Esophagus mucosa (tissue), 1 donor: ENCODE data around the gene DMXL2. TPM values are rescaled to one million over a fixed set of nuclear protein-coding genes. Genes with fewer than 3 reads are reported as not detected.
A peak's percentile ranks its signal among the peaks of the same experiment; 100 is the strongest.
"Not testable (repeated sequence)": the region's sequence is repeated elsewhere in the genome, so short reads cannot be mapped to it uniquely, and the experiment has no call there.

Experiments
- ATAC-seq: fragments of 200-7000 bp; cut with Tn5 transposase; one replicate; pipeline ENCODE4 v1.9.1; 2020
- total RNA-seq: library from RNA; stranded (reverse); gene quantifications from one replicate; pipeline ENCODE4 v1.2.4, GENCODE V29; 2023
- donor health status: DM: yes; HTN: yes; CAD: no.

The DMXL2 gene
- 4.4 TPM for total RNA-seq

DNA sequence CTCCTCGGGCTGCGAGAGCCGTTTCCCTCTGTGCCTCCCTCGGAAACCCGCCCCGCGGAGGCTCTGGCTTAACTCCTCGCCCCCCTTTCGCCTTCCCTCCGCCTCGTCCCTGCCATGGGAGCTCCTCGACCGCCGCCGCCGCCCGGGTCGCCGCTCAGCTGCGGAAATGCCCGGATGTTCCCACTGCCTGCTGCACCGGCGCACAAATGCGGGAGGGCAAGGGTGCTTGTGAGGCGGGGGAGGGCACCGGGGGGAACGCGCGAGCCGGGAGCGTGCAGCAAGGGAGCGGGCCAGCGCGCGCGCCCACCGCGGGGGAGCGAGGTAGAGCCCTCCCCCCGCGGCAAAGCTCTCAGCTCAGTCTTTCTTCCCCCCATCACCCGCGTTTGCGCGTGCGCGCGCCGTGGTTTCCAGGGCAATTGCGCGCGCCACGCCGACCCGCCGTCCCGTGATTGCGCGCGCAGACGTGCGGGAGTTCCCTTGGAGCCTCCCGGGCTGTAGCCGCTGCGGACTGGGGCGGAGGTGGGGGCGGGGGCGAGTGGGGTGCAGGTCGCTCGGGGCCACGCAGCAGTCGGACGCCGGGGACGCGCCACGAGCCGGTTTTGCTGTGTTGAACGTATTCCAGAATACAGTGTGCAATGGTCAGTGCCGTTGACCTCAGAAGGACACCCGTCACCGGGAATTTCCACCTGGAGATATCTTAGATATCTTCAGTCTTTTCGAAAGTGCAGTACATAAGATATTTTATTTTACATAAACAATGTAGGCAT, at the start of gene DMXL2:
DMXL2 (minus strand) TSS at position 168 of the 767 bp plus-strand sequence. CDS start 226 bp downstream, outside the sequence.
- ATAC-seq, result peak; percentile 82

GRCh38 chr15:51672155-51672687, 49.6 kb upstream of the DMXL2 start:
- ATAC-seq, result no peak

- ATAC-seq, result no peak
Observed at GRCh38 chr15:51669381-51669780, 46.8 kb upstream of the DMXL2 start.

- ATAC-seq, result no peak
Observed at GRCh38 chr15:51668446-51668845, 45.9 kb upstream of the DMXL2 start.

DNA sequence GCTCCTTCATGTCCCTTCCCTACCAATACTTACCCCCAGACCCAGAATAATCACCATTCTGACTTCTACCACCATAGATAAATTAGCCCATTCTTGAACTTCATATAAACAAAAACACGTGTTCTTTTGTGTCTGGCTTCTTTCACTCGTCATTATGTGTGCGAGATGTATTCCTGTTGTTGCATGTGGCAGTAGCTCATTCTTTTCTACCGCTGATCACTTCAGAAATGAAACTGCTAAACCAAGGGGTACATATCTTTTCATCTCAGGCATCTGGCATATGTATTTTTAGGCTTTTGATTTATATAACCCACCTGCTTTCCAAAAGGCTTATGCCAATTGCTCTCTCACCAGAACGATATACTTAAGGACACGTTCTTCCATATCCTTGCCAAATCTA, 44.9 kb upstream of the DMXL2 start:
- no peak for ATAC-seq

DNA sequence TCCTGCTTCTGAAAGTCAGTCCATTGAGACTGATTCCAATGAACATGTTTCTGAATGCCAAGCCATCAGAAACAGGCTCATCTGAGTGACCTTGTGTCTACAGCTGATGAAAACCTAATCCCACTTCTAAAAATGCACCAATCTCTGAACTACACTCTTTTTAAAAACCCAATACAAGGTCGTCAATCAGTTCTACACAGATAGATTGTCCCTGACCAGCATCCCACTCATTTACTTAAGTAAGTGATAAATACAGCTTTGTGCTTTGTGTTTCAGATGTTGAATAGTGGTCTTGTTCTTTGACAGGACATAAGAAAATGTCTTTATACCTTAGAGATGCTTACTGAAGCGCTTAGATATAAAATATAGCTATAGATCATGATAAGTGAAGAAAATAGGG, 38.5 kb upstream of the DMXL2 start:
- ATAC-seq, result no peak

- no peak for ATAC-seq
Observed at GRCh38 chr15:51658664-51659063, 36.1 kb upstream of the DMXL2 start.

DNA sequence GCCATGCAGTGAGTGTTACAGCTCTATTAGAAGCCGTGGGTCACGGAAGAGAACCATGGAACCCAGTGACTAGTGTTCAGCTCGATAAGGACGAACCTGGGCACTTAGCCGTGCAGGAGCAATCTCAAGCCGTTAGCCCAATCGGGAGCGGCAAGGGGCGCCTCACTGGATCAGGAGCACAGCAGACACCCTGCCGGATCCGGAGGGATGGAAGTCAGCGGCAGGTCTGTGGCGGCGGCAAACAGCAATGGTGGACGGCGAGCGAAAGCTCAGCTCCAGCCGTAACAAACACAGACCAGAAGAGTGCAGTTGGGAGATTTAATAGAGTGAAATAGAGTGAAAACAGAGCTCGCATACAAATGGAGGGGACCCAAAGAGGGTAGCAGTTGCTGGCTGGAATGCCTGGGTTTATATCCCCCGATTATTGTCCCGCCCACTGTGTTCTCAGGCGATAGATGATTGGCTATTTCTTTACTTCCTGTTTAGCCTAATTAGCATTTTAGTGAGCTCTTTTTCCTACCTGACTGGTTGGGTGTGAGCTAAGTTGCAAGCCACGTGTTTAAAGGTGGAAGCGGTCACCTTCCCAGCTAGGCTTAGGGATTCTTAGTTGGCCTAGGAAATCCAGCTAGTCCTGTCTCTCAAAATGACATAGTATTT, 33.0 kb upstream of the DMXL2 start:
- not testable (repeated sequence) for ATAC-seq

DNA sequence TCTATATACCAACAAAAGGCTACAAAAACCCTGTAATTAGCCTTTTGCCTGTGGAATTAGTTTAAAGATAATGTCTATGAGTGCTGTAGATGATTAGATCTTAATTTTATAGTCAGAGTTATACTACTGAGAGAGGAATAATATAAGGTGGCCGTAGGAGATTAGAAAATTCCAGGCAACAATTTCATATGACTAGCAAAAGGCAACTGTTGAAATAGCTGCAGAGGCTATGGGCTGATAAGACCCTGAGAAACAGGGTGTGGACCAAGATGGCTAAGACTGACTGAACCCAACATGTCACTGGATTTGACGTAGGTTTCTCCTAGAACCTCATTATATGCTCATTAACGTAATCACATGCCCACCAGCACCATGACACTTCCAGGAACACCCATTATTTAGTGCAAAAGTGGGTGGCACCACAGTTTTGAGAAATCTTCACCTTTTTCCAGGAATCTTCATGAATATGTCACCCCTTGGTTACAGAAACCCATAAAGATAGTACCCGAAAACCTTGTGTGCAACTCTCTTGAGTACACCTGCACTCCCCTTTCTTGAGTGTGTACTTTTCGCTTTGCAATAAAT, 29.6 kb upstream of the DMXL2 start:
- ATAC-seq, result no peak

DNA sequence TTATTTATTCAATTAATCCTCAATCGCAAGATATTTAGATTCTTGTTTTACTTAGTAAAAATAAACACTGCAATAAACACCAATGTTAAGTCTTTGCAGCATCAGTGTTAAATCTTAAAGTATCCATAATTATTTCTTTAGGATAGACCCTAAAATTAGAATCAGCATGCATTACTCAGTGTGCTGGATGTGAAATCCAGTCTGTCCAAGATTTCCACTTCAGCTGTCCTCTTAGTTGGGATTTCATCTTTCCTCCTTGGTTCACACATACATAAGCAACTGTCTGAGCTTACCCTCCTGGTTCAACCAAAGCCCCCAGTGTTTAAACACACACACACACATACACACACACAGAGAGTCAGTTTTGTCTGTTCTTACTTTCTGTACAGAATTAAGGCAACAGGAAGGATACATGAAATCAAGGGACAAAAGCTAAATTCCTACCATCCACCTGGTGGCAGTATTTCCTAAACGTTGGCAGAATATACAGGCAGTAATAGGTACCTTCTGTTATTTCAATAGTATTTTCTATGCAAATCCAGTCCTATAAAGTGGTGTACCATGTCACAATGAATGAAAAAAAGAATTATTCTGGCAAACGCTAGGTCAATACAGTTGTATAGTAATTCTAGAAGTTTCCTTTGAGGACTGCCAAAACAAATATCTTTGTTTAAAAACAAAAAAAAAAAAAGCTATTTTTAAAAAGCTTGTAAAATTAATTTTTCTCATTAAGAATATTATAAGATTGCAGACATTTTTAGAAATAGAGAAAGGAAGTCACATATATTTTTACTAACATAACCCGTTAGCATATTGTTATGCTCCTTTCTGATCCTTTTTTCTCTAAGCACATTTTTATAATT, 27.3 kb upstream of the DMXL2 start:
- ATAC-seq, result peak; percentile 77

- ATAC-seq, result not testable (repeated sequence)
Observed at GRCh38 chr15:51648643-51649042, 26.1 kb upstream of the DMXL2 start.

- not testable (repeated sequence) for ATAC-seq
Observed at GRCh38 chr15:51648101-51648500, 25.5 kb upstream of the DMXL2 start.

DNA sequence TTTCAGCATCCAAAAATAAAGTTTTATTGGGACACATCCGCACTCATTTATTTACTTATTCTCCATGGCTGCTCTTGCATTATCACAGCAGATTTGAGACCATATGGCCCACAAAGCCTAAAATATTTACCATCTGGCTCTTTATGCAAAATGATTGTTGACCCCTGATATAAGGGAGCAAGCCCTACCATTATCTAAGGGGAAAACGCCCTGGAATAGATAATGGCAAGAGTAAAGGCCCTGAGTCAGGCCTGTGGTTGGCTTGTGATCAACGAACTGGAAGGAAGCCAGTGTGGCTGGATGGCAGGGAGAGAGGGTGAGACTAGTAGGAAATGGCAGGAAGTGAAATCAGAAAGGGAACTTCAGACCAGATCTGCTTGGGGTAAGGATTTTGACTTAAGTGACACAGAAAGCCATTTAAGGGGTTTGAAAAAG, 24.6 kb upstream of the DMXL2 start:
- no peak for ATAC-seq

DNA sequence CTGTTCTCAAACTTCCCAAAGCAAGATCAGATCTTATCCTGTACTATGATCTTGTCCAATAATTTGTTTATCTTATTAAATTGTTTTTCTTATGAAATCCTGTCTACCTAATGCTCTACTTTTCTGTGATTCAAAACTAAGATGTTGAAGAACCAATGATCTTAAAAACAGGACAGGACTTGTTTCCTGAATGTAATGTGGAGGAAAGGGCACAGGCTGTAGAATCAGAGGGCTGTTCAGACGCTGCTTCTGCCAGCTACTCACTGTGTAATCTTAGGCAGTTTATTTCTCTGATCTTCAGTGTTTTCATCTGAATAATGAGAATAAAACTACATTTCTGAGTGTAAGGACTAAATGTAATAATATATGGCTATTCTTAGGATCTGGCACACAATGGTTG, 20.1 kb upstream of the DMXL2 start:
- ATAC-seq, result no peak

- ATAC-seq, result no peak
Observed at GRCh38 chr15:51641490-51642130, 19.0 kb upstream of the DMXL2 start.

GRCh38 chr15:51634591-51635198, 12.1 kb upstream of the DMXL2 start:
- no peak for ATAC-seq

GRCh38 chr15:51629612-51630011, 7.0 kb upstream of the DMXL2 start:
- no peak for ATAC-seq

DNA sequence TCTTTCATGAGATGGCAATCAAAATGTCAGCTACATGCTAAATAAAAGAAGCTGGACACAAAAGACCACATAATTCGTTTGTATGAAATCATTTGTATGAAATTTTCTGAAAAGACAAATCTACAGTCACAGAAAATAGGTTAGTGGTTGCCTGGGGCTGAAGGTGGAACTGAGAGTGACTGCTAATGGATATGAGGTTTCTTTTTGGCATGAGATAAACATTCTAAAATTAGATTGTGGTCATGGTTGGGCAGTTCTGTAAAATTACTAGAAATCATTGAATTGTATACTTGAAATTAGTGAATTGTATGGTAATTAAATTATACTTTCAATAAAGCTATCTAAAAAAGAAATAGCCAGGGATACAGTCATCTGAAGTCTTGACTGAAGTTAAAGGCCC, 2.7 kb upstream of the DMXL2 start:
- ATAC-seq, result no peak

DNA sequence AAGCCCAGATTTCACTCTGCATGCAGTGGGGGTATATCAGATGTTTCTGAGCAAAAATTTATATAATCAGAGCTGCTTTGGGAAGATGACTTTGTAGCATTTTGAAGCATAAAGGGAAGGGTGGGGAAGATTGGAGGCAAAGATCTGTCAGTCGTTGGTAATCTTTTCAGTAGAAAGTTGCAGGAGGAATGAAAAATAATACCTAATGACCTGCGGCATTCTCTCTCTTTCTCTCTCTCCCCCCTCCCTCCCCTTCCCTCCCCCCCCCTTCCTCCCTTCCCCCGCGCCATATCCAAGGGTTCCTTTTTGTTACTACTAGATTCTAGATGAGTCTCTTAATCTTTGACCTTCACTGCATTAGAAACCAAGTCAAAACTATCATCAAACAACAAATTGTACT, 1.5 kb upstream of the DMXL2 start:
- no peak for ATAC-seq

GRCh38 chr15:51623386-51623938, 891 bp upstream of the DMXL2 start:
- ATAC-seq, result peak; percentile 21

GRCh38 chr15:51621936-51622603, 501 bp downstream of the DMXL2 start:
- ATAC-seq, result peak; percentile 69
